GM18519 (cell line): Measurements from ENCODE around the gene TBATA.

Experiments
- ATAC-seq: cut with Tn5 transposase; IDR thresholded peaks from one replicate; pipeline ENCODE4 v1.9.1; 2021; ENCODE audit warnings: mild to moderate bottlenecking, moderate library complexity; ENCODE audit not compliant: unreplicated experiment, low FRiP score

Gene TBATA

DNA sequence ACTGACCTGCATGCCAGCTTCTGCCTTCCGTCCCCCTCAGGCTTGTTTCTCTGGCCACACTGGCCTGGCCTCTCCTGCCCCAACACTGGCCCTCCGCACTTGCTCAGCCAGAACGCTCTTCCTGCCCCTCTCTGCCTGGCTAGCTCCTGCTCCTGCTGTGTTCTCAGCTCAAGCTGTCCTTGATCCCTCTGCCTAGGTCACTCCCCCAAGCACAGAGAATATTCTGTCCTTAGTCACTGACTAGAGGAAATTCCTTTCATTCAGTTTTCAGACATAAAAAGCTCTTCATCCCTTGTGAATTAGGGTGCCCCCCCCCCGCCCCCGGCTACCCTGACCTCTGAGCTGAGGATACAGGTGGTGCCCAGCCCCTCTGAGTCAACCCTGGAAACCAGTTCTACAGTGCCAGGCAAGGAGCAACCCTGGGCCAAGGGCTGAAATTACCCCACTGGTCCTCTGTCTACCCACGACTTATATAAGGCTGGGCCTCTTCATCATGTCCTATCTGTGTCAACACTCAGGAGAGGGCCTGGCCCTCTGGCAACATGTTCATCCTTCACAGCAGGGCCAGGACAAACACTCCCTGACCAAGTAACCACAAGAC, 23.9 kb upstream of the TBATA start:
- ATAC-seq, result no peak

DNA sequence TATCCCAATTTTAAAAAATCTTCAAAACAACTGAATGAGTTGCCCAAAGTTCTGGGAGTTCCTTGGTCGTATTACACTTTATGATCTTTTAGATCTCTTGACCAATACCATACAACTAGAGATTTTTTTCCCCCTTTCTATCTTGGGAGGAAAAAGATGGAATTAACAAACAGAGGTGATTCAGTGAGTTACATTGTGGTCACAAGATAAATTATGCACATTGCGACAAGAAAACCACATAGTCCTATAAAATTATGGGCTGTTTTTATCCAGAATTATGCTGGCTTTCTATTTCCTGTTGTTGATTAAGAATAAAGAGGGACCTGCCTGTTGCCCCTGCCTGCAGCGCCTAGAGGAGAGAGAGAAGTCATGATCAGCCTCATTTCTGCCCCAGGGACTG, 22.4 kb upstream of the TBATA start:
- no peak for ATAC-seq

DNA sequence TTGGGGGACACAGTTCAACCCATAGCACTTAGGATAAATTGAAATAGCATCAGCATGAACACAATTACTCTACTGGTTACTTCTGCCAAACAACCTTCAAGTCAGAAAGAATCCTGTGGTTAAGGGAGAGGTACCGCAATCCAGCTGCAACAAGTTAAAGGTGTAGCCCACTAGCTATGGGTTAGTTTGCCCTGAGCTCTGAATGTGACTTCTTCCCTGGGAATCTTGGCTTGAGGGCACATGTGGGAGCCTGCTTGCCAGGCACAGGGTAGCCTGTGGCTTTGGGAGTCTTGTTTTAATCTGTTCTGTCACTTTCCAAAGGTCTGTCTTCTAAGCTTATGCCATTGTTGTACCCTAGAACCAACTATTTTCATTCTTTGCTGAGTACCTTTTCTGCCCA, 21.7 kb upstream of the TBATA start:
- ATAC-seq, result no peak

DNA sequence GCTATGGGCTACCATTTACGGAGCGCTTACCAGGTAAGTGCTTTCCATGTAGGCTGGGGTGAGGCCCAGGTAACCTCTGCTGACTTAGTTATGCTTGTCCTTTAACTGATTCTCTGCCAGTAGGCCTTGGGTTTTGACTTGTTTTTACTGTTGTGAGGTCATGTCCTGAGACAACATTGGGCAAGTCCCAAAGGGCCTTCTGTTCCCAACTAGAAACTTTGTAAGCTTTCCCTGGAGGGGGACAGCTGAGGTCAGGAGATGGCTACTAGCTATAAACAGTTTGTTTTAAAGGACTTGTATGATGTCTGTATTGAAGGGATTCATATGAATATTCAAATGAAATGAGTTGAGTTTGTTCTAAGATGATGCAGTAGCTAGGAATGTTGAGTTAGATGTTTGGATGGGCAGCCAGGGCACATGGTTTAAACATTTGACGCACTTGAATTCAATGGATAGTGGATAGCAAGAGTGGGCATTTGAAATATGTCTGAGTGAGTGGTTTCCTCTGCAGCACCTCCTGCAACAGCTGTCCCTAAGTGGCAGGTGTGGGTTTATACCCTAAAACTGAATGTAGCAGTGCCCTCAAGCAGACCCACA, 20.5 kb upstream of the TBATA start:
- ATAC-seq, result no peak

DNA sequence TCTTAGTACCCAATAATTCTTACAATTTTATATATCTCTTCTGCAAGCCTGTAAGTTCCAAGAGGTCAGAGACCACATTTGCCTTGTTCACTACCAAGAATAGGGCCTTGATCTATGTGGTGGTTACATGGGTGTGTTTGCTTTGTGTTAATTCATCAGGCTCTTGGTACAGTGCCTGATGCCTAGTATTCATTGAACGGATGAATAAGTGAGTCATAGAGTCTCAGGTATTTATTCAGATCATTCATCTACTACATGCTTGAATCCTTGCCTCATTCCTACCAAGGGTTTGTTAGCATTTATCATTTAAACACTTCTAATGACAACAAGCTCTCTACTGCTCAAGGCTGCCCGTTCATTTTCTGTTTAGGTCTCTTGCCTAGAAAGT, 19.2 kb upstream of the TBATA start:
- no peak for ATAC-seq

DNA sequence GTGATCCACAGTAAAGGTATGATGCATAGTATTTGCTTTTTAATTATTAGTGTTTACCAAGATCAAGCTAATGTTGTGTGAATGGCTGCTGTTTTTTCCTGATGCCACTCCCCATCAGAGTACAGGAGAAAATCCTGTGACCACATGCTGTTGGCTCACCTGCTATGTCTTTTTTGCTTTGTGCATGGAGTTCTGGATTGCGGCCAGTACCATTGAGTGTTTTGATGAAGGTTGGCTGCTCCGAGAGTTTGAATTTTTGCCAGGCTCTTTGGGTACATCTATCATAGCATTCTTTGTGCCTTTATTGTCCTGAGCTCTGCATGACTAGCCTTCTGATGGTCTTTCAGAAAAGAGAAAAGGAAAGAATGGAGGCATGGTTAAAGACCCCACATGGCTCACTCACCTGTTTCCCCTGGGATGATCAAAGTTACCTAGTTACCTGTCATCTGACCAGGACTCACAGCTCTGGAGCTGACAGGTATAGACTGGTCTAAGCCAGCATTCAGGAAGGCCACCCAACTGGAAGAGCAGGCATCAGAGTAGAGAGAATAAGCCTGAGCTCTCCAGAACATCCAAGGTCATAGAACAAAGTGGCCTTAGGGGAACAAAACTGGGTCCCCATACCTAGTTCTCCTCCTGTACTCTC, 18.7 kb upstream of the TBATA start:
- ATAC-seq, result no peak

DNA sequence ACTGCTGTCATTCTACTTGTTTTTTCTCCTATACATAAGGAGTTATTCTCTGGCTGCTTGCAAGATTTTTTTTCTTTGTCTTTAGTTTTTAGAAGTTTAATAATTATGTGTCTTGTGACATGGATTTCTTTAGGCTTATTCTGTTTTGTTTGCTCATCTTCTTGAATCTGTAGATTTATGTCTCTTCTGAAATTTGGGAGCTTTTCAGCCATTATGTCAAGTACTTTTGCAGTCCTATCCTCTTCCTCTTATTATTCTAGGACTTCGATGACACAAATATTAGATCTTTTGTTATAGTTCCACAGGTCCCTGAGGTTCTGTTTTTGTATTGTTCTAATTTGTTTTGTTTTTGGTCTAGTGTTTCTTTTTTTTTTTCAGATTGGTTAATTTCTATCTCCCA, 16.7 kb upstream of the TBATA start:
- ATAC-seq, result no peak

DNA sequence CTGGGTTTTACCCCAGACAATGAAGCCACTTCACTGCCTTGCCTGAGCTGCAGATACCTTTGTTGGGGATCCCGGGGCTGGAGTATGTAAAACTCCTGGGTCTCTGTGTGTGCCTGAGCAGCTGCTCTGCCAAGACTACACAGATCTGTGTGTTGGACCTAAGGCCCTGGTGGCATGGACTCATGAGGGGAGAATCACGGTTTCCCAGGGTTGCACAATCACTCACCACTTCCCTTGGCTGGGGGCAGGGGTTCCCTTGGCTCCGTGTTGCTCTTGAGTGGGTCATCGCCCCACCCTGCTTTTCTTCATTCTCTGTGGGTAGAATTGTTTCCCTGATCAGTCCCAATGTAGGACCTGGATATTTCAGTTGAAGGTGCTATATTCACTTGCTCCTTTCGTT, 13.9 kb upstream of the TBATA start:
- ATAC-seq, result no peak

DNA sequence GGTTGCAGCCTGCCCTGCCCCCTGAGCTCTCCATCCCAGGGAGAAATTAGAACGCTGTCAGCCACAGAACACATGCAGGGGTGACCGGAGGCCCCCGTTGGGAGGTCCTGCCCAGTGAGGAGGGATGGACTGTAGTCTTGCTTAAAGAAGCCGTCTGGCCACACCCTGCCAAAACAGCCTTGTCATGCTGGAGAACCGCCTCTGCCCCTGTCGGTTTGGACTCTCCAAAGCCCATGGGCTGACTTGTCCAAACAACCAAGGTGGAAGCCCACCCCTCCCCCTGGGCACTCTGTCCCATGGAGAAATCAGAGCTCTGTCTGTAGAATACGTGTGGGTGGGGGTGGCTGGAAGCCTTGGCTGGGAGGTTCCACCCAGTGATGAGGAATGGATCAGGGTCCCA, 12.7 kb upstream of the TBATA start:
- ATAC-seq, result no peak

DNA sequence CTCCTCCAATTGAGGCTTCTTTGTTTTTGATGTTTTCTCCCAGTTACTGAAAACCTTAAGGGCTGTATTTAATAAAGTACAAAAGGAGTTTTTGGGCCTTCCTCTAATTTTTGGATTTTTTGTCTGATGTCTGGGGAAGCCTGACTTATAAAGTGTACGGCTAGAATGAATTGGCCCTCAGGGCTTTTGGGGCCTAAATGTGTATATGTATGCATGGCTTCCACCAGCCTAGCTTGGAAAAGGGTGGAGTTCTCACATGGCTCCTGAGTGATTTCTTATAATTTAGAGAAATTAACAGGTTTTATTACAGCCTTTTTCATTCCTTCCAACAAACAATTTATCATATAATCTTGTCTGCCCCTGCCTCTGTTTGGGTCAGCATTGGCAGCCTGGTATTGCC, 10.4 kb upstream of the TBATA start:
- no peak for ATAC-seq

DNA sequence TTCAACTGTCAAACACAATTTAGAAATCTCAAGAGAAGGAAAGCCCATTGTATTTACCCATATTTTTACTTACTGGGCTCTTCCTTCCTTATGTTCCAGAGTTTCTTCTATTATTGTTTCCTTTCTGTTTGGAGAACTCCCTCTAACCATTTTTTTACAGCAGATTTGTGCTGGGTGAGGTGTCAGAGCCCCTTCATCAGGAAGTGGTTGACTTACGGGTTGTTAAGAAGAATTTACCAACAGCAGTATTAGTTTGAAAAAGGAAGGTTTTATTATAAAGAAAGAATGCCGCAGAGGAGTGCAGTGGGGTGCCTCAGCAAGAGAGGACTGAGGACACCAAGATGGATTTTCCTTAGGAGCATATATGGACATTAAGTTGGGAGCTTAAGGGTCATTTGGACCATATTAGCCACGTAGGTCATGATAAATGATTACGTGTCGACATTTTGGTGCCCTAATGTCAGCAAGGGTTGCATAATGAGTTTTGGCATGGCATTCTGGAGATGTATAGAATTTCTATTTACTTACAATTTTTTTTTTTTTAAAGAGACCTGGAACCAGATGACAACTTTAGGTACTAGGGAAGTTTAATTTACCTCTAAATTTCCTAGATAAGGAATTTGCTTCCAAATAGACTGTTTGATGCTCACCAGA, 6.3 kb upstream of the TBATA start:
- ATAC-seq, result no peak

DNA sequence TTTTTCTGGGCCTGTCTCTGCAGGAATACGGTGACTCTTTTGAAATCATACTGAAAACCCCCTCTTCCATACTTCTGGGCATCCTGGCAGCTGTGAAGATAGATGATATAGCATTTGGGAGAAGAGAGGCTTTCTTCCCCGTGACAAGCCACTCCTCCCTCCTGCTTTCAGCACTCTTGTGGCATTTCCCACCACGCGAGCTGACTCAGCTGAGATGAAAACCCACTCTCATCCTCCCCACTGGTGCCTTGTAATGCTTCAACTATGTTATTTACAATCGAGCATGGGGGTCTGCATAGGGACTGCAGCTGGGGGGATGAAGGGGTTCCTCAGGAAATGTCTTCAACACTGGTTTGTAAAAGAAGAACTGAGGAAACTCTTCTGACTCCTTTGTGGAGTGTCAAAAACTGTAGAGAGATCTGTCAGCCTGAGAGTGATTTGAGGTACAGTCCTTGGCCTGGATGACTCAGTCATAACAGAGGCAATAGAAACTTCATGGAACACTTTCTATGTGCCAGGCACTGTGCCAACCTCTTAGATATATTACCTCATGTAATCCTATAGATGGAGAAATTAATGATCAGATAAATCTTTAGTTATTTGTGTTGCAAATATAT, 1.7 kb upstream of the TBATA start:
- no peak for ATAC-seq

DNA sequence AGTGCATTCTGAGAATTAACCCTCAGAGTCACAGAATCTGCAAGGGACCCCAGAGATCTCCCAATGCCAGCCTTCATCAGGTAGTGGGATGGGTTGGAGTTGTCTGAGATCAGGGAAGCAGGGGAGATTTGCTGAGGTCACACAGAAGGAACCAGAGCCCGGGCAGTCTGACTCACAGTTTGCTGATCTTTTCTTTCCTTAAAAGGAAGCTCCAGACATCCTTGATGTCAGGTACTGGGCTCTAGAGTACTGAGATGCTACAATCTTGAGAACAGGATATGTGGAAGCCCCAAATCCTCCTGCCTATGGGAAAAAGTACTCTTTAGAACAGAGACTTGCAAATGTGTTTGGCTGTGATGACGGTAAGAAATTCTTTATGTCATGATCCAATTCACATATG, 706 bp downstream of the TBATA start:
- no peak for ATAC-seq

DNA sequence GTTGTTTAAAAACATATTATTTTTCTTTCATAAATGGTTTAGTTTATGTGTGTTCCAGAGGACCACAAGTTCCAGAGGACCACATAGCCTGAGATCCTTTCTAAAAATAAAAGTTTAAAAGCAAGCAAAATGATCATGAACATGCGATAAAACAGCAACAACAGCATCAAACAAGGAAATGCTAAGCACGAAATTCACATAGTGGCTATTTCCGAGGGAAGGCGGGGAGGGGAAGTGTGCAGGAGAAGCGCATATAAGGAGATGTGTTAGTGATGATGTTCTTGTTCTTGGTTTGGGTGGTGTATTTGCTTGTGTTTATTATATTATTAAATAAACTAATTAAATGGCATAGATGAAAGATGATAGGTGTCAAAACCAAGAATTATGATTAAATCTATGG, 1.2 kb downstream of the TBATA start:
- ATAC-seq, result no peak

DNA sequence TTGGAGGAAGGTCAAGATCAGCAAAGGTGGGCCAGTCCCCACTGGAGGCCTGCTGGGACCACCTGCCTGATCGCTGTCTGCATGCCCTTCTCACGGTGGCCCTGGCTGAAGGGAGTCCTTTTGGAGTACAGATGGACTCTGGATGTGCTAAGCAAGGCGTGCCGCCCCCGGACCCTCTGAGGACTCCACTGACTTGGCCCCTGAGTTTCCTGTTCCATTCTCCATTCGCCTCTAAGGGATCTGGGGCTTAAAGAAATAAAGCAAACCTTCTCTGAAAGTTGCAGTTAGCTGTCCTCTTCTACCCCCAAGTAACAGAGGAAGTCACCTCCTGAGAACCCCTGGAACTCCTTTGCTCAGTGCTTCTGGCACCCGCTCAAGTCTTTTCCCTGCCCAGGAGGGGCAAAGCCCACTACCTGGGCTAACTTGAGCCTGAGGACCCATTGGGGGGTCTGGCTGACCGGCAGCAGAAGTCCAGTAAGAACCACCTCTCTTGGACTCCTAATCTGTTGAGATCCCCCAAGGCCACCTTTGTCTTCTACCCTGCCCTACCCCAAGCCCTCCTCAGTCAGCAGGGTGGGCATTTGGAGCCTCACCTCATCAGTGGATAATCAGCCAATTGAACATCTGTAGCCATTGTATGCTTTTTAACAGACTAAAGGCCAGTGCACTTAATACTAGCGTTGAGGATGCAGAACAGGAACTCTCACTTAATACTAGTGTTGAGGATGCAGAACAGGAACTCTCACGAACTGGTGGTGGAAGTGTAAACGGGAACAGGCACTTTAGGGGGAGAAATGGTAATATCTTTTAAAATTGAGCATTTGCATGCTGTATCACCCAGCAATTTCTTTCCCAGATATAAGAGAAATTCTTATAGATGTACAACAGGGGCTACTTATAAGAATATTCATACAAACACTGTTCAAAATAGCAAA, 2.2 kb downstream of the TBATA start:
- no peak for ATAC-seq

DNA sequence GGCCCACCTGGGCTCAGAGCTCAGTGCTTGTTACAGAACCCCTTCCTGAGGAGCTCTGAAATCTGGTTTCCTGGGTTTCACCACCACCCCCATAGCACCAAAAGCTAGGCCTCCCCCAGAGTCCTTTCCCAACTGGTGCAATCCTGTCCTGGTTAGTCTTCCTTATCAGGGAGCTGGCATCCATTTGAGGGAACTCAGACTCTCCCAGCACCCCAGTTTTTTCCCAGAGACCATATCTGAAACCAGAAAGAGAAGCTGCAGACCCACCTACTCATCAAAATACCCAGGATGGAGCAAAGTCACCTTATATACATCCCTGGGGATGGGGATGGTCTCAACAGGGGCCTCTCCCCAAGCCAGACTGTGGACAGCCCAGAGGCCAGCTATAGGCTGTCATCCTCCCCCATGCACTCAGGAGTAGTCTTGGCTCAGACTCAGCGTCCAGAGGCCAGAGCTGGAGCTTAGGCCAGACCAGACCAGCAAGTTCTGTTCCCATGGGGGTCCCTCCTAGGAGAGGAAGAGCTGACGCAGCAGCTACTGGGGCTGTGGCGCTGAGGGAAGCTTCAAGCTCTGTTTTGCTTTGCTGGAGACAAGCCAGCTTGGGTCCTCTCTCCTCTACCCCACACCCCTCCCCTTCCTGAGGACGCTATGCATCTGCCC, 3.0 kb downstream of the TBATA start:
- ATAC-seq, result no peak

DNA sequence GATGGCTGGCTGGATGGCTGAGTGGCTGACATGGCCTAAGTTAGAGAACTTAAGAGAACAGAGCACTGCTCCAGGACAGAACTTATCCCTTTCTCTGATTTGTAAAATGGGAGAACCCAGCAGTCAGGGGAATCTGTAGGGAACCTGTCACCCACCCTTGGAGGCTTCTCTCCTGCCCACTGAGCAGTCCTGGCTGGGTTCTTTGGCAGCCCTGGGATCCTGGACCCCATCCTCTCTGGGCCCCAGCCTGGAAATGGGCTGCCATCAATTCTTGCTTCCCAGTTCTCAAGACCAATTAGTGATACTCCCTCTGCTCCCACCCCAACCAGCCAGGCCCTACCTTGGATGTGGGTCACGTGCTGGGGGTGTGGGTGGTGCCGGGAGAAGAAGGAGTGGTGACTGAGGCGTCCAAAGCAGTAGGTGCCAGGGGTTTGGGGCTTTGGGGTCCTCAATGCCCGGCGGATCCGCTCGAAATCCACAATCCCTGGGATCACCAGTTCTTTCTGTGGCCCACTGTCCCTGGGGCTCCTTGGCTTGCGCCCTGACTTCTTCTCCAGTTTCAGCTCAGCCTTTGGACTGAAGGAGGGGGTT, 3.6 kb downstream of the TBATA start:
- no peak for ATAC-seq

DNA sequence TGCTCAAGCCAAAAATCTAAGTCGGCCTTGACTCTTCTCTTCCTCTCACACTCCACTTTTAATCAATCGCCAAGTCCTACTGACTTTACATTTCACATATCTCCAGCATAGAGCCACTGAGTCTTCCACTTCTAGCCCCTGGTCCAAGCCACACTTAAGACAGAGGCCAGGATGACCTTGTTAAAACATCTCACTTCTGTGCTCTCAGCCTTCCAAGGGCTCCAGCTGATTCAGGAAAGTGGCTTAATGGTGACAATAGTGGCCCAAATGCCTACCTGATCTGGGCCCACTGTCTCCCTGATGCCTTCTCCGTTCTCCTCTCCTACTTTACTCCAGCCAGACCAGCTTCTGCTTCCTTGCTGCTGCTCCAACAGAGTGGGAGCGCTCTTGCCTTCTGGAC, 4.4 kb downstream of the TBATA start:
- no peak for ATAC-seq

DNA sequence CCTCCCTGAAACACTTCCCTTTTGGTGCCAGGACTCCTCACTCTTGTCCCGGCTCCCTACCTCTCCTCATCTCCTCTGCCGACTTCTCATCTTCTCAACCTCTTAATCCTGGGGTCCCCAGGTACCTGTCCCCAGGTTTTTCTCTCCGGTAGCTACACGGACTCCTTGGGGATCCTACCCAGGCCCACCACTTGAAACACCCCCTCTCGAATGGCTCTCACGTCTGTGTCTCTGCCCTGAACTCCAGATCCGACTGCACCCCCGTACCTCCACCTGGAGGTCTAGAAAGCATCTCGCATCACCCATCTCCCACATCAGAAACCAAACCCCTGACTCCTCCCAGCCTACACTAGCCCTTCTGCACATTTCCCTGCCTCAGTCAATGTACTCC, 4.8 kb downstream of the TBATA start:
- ATAC-seq, result no peak
